Measurements from ENCODE around the gene KCNG2.

The KCNG2 gene

GRCh38 chr18:79926306-79926705 lies 128.6 kb downstream of the KCNG2 start:
- no peak for DNase-seq (ENCODE audit: low read depth)

GRCh38 chr18:79926715-79927606 lies 129.2 kb downstream of the KCNG2 start:
- DNase-seq (ENCODE audit: low read depth), result no peak

- no peak for DNase-seq (ENCODE audit: low read depth)
Observed at GRCh38 chr18:79927607-79928562, 130.1 kb downstream of the KCNG2 start.

- DNase-seq (ENCODE audit: low read depth), result no peak
Observed at GRCh38 chr18:79928563-79928960, 130.8 kb downstream of the KCNG2 start.

- no peak for DNase-seq (ENCODE audit: low read depth)
Observed at GRCh38 chr18:79930020-79930642, 132.4 kb downstream of the KCNG2 start.

- DNase-seq (ENCODE audit: low read depth), result no peak
Observed at GRCh38 chr18:79931475-79931874, 133.7 kb downstream of the KCNG2 start.

GRCh38 chr18:79932907-79933306 lies 135.2 kb downstream of the KCNG2 start:
- DNase-seq (ENCODE audit: low read depth), result no peak

- peak; percentile 51 for DNase-seq (ENCODE audit: low read depth)
Observed at GRCh38 chr18:79933765-79934164, 136.0 kb downstream of the KCNG2 start.

- DNase-seq (ENCODE audit: low read depth), result no peak
Observed at GRCh38 chr18:79934311-79935097, 136.8 kb downstream of the KCNG2 start.

GRCh38 chr18:79935098-79935480 lies 137.4 kb downstream of the KCNG2 start:
- no peak for DNase-seq (ENCODE audit: low read depth)

- DNase-seq (ENCODE audit: low read depth), result no peak
Observed at GRCh38 chr18:79935499-79935898, 137.8 kb downstream of the KCNG2 start.

GRCh38 chr18:79935925-79936324 lies 138.2 kb downstream of the KCNG2 start:
- no peak for DNase-seq (ENCODE audit: low read depth)

- DNase-seq (ENCODE audit: low read depth), result no peak
Observed at GRCh38 chr18:79936641-79937040, 138.9 kb downstream of the KCNG2 start.

GRCh38 chr18:79937103-79937860 lies 139.5 kb downstream of the KCNG2 start:
- no peak for DNase-seq (ENCODE audit: low read depth)

- no peak for DNase-seq (ENCODE audit: low read depth)
Observed at GRCh38 chr18:79938196-79938595, 140.5 kb downstream of the KCNG2 start.

- no peak for DNase-seq (ENCODE audit: low read depth)
Observed at GRCh38 chr18:79939096-79939495, 141.4 kb downstream of the KCNG2 start.

- DNase-seq (ENCODE audit: low read depth), result no peak
Observed at GRCh38 chr18:79940126-79940813, 142.5 kb downstream of the KCNG2 start.

- DNase-seq (ENCODE audit: low read depth), result no peak
Observed at GRCh38 chr18:79940814-79941472, 143.2 kb downstream of the KCNG2 start.

GRCh38 chr18:79941473-79942119 lies 143.9 kb downstream of the KCNG2 start:
- no peak for DNase-seq (ENCODE audit: low read depth)

Data from GM04504 (cell line).